Ectodermal cell (in vitro differentiated cells): Measurements from ENCODE around the gene CPNE7.

Source experiments
- H3K27ac ChIP-seq: 2 replicates; pipeline ENCODE4 v1.7.0; 2013; ENCODE audit warnings: mild to moderate bottlenecking, low read depth, low read length; ENCODE audit not compliant: insufficient read depth, poor library complexity, severe bottlenecking
- H3K27me3 ChIP-seq: 2 replicates; pipeline ENCODE4 v1.7.0; 2013; ENCODE audit warnings: mild to moderate bottlenecking, low read length; ENCODE audit not compliant: insufficient read depth, control insufficient read depth, poor library complexity, severe bottlenecking
- H3K36me3 ChIP-seq: one replicate; pipeline ENCODE4 v1.7.0; 2013; ENCODE audit warnings: low read length; ENCODE audit not compliant: control insufficient read depth, insufficient read depth
- H3K4me1 ChIP-seq: one replicate; pipeline ENCODE4 v1.7.0; 2013; ENCODE audit warnings: low read length; ENCODE audit not compliant: control insufficient read depth, insufficient read depth
- H3K4me3 ChIP-seq: 2 replicates; pipeline ENCODE4 v1.7.0; 2013; ENCODE audit warnings: low read depth, low read length, control low read depth; ENCODE audit not compliant: insufficient read depth
- H3K9me3 ChIP-seq: 2 replicates; pipeline ENCODE4 v1.7.0; 2013; ENCODE audit warnings: mild to moderate bottlenecking, low read length, moderate library complexity; ENCODE audit not compliant: control insufficient read depth
- WGBS, 2 experiments: methylation state at CpG; one replicate each; pipeline ENCODE4 v1.1.7; 2013; ENCODE audit warnings: missing lambda C conversion rate in 2 of 2; 5-methylcytosine and 5-hydroxymethylcytosine counted together

The CPNE7 gene

GRCh38 chr16:89557690-89558490 is 17.7 kb upstream of the CPNE7 start:
- Histone ChIP-seq H3K9me3 (no peaks in the 10 kb centered on the region), H3K4me1 (peaks cover 22% of the 10 kb centered on the region), H3K27ac (peak overlapping the region; percentile 6), H3K36me3 (peaks cover 44% of the 10 kb centered on the region), H3K27me3 (no peaks in the 10 kb centered on the region), H3K4me3 (no peak overlapping the region)
- whole genome bisulfite sequencing, 2 experiments = 92 to 95% methylated on average over 19 of the region's 19 CpGs

GRCh38 chr16:89560378-89561141 is 15.0 kb upstream of the CPNE7 start, which contains the start of gene RPL13:
TSS of gene RPL13 (plus strand) at chr16:89560682. CDS start at chr16:89560960, 278 bp downstream.
- Histone ChIP-seq H3K27me3 (no peaks in the 10 kb centered on the region), H3K4me1 (peaks cover 25% of the 10 kb centered on the region), H3K9me3 (no peaks in the 10 kb centered on the region), H3K4me3 (peak within 1 kb of the TSS; percentile 99), H3K36me3 (peaks cover 42% of the 10 kb centered on the region), H3K27ac (peak within 1 kb of the TSS; percentile 94)
- 0% methylated on average over 87 of the region's 87 CpGs for WGBS, 2 experiments

DNA sequence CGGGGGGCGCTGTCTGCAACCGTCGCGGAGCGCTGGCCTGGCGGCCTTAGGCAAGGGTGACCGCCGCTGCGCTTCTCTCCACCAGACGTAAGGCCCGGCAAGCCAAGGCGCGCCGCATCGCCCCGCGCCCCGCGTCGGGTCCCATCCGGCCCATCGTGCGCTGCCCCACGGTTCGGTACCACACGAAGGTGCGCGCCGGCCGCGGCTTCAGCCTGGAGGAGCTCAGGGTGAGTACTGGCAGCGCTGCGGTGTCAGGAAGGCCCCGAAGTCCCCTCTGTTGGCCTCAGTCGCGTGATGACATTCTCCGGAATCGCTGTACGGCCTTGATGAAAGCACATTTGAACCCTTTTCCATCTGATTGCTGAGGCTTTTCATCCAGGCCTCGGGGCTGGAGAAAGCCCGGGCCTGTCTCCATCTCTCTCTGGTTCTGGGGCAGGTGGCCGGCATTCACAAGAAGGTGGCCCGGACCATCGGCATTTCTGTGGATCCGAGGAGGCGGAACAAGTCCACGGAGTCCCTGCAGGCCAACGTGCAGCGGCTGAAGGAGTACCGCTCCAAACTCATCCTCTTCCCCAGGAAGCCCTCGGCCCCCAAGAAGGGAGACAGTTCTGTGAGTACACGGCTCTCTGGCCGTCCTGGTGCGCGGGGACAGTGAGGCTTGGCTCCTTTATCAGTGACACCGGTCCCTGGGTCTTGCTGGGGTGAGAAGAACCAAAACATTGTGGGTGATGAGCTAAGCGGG is 14.2 kb upstream of the CPNE7 start:
- Histone ChIP-seq H3K27me3 (no peaks in the 10 kb centered on the region), H3K4me3 (peak overlapping the region; percentile 99), H3K4me1 (peaks cover 28% of the 10 kb centered on the region), H3K36me3 (peaks cover 34% of the 10 kb centered on the region), H3K9me3 (no peaks in the 10 kb centered on the region), H3K27ac (peak overlapping the region; percentile 94)
- WGBS, 2 experiments = 4% methylated on average over 58 of the region's 58 CpGs

DNA sequence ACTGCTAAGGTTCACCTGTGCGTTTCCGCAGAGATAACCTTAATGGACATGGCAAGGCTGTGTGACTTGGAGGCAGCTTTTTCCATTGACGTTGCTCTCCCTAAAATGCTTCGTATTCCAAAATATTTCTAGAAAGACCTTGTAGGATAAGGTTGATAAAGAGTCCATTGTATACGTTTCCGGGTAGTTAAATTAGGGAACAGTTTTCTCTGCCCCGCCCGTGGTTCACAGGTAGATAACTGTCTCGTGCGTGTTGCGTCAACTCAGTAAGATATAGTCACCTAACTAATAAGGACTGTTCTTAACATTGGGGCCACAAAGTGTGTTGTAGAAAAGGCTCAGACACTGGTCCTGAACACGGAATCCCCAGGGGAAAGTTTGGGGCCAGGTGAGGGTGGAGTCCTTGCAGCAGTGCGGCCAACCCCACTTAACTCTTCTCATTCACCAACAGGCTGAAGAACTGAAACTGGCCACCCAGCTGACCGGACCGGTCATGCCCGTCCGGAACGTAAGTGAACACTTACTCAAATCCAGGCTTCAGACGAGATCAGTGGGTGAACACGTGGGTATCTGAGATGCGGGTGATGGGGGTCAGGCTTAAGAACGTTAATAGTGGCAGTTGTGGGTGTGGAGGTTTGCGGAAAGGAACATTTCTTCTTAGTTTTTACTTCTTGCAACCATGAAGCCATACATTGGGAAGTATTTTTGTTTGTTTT is 13.5 kb upstream of the CPNE7 start:
- H3K27me3 ChIP-seq = no peaks in the 10 kb centered on the region
- H3K4me1 ChIP-seq = peaks cover 24% of the 10 kb centered on the region
- peaks cover 31% of the 10 kb centered on the region for H3K36me3 ChIP-seq
- no peaks in the 10 kb centered on the region for H3K9me3 ChIP-seq
- no peak overlapping the region for H3K27ac ChIP-seq
- WGBS, 2 experiments = 78 to 79% methylated on average over 23 of the region's 23 CpGs
- peak overlapping the region; percentile 99 for H3K4me3 ChIP-seq

DNA sequence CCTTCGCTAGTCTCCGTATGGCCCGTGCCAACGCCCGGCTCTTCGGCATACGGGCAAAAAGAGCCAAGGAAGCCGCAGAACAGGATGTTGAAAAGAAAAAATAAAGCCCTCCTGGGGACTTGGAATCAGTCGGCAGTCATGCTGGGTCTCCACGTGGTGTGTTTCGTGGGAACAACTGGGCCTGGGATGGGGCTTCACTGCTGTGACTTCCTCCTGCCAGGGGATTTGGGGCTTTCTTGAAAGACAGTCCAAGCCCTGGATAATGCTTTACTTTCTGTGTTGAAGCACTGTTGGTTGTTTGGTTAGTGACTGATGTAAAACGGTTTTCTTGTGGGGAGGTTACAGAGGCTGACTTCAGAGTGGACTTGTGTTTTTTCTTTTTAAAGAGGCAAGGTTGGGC is 12.6 kb upstream of the CPNE7 start:
- Histone ChIP-seq H3K4me1 (peaks cover 22% of the 10 kb centered on the region), H3K36me3 (peaks cover 31% of the 10 kb centered on the region), H3K9me3 (no peaks in the 10 kb centered on the region), H3K4me3 (no peak overlapping the region), H3K27me3 (no peaks in the 10 kb centered on the region), H3K27ac (no peak overlapping the region)
- WGBS, 2 experiments = 90 to 94% methylated on average over 12 of the region's 12 CpGs

- H3K4me1 ChIP-seq = peaks cover 22% of the 10 kb centered on the region
- H3K4me3 ChIP-seq = no peak overlapping the region
- no peak overlapping the region for H3K27ac ChIP-seq
Measured at GRCh38 chr16:89563639-89564392, 11.7 kb upstream of the CPNE7 start.

DNA sequence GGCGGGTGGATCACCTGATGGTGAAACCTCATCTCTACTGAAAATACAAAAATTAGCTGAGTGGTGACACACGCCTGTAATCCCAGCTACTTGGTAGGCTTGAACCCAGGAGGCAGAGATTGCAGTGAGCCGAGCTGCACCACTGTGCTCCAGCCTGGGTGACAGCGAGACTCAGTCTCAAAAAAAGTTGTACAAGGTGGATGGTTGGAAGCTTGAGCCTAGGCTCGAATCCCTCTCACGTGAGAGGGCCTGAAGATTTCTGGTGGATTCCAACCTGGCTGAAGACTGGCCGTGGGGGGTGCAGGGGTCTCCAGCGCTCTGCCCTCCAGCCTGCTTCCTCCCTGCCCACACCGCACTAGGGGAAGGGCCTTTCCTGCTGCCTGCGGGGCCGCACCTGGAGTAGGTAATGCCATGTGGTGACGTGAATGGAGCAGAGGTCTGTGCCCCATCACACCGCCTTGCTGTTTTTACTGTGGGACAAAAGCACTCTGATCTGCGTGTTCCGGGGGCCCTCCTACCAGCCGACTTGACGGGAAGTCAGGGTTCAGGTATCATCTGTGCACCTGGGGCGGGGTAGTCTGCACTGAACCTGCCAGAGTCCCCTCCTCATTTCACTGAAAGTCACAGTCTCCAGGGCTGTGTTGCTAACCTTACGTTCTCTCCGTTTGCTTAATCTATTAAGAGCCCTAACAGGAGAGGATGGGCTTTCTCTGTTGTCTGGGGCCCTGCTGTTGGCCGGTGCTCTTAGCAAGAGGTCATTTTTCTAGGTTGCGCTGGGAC is 10.9 kb upstream of the CPNE7 start:
- Histone ChIP-seq H3K27me3 (no peaks in the 10 kb centered on the region), H3K4me1 (peaks cover 22% of the 10 kb centered on the region), H3K9me3 (no peaks in the 10 kb centered on the region), H3K36me3 (peaks cover 31% of the 10 kb centered on the region), H3K27ac (peak overlapping the region; percentile 67), H3K4me3 (no peak overlapping the region)
- 77 to 83% methylated on average over 22 of the region's 22 CpGs for WGBS, 2 experiments

More at GRCh38 chr16:89563639-89564392, 11.7 kb upstream of the CPNE7 start:
- H3K9me3 ChIP-seq = no peaks in the 10 kb centered on the region
- peaks cover 31% of the 10 kb centered on the region for H3K36me3 ChIP-seq
- no peaks in the 10 kb centered on the region for H3K27me3 ChIP-seq
- 85 to 87% methylated on average over 12 of the region's 12 CpGs for WGBS, 2 experiments

- 37 to 42% methylated on average over 3 of the region's 3 CpGs for WGBS, 2 experiments
- H3K27me3 ChIP-seq = no peaks in the 10 kb centered on the region
- no peaks in the 10 kb centered on the region for H3K9me3 ChIP-seq
- no peak overlapping the region for H3K4me3 ChIP-seq
- peaks cover 22% of the 10 kb centered on the region for H3K4me1 ChIP-seq
- H3K36me3 ChIP-seq = peaks cover 31% of the 10 kb centered on the region
- peak overlapping the region; percentile 50 for H3K27ac ChIP-seq
Measured at GRCh38 chr16:89565256-89565505, 10.4 kb upstream of the CPNE7 start.
